ENCODE results near the gene SPTLC3.

The SPTLC3 gene

DNA sequence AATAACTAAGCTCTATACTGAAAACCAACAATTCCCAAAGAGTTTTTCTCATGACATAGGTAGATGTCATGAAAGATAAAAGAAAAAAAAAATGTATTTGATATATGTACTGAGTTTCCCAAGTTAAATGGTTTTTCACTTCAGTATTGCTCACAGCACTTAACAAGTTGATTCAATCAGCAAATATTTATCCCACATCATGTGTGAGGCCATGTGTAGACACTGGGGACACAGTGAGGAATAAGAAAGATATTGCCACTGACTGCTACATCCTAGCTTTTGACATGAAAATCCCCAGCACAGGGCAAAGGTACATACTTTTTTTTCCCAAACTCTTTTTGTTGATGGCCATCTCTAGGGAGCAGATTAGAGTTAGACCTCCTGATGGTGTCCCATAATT is 25.3 kb downstream of the SPTLC3 start:
- no peak for DNase-seq

DNA sequence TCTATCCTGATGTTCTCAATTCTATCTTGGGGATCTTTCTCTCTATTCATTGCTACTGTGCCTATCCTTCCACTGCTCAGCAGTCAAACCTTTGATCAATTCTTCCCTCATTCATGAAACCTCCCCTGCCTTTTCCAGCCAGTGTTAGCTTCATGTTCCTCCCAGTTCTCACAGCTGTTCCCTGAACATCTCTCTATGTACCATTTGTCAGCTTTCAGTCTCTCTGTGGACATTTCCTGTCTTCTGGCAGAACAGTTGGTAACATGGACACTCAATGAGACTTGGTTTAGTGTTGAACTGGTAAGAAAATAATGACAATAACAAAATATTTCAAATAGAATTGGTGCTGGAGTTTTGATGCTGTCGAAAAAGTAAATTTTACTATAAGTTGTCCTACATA is 26.2 kb downstream of the SPTLC3 start:
- DNase-seq: no peak

GRCh38 chr20:13035399-13036152 is 26.8 kb downstream of the SPTLC3 start:
- no peak for DNase-seq

DNA sequence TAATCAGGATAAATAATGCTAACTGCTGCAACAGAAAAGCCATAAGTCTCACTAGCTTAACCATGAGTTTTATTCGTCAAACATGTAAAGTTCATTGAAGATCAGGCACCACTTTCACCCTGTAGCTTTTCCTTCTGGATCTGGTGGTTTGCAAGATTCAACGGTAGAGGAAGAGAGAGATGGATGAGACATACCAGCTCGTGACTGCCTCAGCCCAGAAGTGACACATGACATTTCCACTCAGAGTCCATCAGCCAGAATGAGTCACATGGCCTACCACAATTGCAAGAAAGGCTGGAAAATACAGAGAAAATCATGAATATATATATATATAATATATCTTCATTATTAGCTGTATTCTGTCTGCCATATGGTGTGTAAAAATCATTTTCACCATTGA is 29.0 kb downstream of the SPTLC3 start:
- peak in 3 of 4 experiments; percentile 4 to 26 (median 6) for DNase-seq

GRCh38 chr20:13041574-13042457 is 33.0 kb downstream of the SPTLC3 start:
- DNase-seq: no peak

GRCh38 chr20:13042458-13042794 is 33.7 kb downstream of the SPTLC3 start:
- peak in 1 of 4 experiments; percentile 2 for DNase-seq

GRCh38 chr20:13046409-13046808 is 37.6 kb downstream of the SPTLC3 start:
- no peak for DNase-seq

DNA sequence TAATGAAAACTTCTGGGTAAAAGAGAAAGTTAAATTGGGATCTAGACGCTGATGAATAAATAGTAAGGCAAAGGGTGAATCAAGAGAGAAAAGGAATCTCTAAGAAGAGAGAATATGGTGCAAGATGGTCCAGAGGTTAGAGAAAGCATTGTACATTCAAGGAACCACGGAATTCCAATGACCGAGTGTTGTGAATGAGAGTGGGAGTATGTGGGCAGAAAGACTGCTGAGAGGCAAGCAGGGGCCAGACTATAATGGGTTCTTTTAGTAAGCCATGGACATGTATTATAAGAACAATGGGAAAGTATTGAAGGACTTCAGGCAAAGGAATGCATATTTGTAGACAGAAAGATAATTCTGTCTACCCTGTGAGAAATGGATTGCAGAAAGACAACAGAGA is 45.2 kb downstream of the SPTLC3 start:
- no peak for DNase-seq

DNA sequence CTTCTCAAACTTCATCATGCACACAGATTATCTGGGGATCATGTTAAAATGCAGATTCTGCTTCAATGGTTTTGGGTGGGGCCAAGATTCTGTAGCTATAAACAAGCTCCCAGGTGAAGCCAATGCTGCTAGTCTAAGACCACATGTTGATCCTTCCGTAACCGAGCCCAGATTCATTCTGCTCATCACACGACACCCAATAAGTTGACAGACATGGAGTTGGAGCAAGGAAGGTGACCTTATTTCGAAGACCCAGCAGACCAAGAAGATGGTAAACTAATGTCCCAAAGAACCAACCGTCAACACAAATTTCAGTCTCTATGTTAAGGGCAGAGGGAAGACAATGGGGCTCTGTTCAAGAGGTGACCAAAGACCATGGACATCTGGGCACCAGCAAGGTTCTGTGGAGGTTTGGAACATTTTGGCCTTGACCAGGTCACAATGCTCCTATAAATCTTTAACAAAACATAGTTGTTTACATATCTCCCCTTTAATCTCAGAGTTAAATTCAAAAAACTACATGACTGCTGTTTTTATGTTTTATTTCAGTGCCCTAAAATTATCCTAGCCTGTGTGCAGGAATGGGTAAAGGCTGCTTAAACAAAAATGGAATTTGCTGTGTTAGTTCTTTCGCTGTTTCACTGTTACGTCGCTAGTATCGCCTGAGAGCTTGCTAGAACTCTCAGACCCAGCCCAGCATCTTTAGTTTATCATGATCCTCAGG is 50.1 kb downstream of the SPTLC3 start:
- DNase-seq: no peak

DNA sequence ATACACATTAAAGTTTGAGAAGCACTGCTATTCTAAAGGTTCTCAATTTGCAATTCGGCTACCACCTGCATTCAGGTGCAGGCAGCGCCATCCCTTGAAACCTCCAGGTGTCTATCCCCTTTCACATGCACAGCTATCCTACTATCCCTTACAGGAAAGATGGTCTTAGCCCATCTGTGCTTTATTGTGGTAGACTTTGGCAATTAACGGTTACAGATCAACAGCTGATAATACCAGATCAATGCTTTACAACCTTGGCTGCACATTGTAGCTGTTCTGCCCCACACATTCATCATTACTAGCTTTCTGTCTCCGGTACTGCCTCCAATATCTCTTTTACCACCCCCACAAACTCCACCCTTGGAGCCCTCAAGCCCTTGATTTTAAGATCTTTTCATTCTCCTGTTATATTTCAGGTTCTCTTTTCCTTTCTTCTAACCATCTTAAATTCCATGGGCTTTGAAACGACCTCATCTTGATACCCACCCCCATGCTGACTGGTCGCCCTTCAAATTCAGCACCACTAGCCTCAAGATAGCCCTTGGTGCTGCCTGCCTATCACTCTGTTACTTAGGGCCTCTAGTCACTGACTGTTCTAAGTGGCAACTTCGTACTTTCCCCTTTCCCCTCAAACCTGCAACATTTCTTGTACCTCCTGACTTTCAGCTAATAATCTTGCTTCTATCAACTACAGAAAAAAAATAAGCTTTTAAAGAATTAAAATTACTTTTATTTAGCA is 50.8 kb downstream of the SPTLC3 start:
- no peak for DNase-seq

- no peak for DNase-seq
These were observed 51.6 kb downstream of the SPTLC3 start for GRCh38 chr20:13060327-13060726.

DNA sequence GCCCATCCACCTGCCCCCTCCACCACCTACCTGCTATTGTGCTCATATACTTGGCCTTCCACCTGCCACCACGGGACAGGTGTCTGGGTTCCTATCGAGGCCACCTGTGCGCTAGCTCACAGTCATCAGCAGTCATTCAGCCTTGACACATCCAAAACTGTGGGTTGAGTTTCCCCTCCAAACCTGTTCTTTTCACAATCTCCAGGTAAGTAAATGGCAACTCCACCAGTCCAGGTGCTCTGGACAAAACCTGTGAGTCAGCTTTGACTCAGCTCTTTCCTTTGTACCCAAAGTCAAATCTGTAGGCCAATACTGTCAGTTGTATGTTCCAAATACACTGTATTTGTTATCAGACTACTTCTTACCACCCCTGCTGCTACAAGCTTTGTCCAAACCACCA is 52.6 kb downstream of the SPTLC3 start:
- DNase-seq: no peak

- no peak for DNase-seq
These were observed 54.0 kb downstream of the SPTLC3 start for GRCh38 chr20:13062789-13063188.

DNA sequence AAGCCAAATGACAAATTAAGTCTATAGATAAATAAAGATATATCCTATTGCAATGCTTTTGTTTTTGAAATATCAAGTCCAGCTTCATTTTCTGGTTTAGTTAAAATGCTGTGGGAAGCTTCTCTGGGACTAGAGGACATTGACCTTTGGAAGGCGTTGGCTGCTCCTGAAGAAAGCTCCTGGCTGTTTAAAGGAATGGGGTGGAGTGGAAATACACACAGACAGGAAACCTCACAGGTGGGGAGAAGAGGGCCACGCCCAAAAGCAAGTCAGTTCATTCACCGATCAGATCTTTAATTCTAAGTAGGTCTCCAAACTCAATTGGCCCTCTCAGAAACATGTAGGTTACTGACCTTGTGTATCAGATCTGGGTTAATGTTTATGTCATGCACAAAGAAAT is 59.6 kb downstream of the SPTLC3 start:
- no peak for DNase-seq

- no peak for DNase-seq
These were observed 73.1 kb downstream of the SPTLC3 start for GRCh38 chr20:13081877-13082276.

GRCh38 chr20:13082378-13082777 is 73.6 kb downstream of the SPTLC3 start:
- no peak for DNase-seq

DNA sequence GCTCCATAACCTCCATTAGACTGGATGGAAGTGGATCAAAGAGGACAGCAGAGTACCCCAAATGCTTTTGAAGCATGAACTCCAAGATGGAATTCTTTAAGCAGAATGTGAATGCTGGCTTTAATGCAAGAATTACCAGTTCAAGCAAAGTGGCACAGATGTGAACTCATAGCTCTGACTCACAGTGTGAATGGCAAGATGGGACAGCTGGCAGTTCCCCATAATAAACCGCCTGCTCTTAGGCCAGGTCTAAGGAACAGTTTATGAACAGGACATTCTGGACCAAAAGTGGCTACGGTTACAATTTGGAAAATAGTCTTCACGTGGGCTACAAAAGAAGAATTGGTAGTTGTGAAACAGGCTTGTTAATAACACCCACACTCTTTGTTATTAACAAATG is 76.5 kb downstream of the SPTLC3 start:
- no peak for DNase-seq

- no peak for DNase-seq
These were observed 81.2 kb downstream of the SPTLC3 start for GRCh38 chr20:13089950-13090469.

DNA sequence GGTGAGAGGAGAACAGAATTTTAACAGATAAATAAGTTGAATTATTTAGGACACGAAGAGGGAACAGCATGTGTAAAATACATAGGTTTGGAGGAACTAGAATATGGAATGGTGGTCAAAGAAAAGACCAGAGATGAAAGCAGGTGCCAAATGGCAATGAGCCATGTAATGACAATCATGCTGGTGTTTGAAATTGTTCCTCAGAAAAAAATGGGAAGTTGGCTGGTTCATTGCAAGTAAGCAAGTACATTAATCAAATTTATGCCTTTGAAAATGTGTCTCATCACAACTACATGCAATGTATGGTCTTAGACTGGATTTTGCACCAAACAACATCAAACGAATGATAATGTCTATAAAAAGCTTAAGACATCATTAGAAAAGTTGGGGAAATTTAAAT is 83.3 kb downstream of the SPTLC3 start:
- DNase-seq: peak in 1 of 4 experiments; percentile 1

GRCh38 chr20:13094976-13095375 is 86.2 kb downstream of the SPTLC3 start:
- no peak for DNase-seq

- DNase-seq: no peak
These were observed 90.1 kb downstream of the SPTLC3 start for GRCh38 chr20:13098720-13099355.

- DNase-seq: no peak
These were observed 90.9 kb downstream of the SPTLC3 start for GRCh38 chr20:13099676-13100075.
